Putamen (tissue), 1 donor: ENCODE results near the gene TTF2.

ENCODE experiments used
- DNase-seq: peaks from one replicate; pipeline ENCODE4 v3.0.0-alpha.2; 2016; ENCODE audit warnings: low spot score

Gene TTF2

DNA sequence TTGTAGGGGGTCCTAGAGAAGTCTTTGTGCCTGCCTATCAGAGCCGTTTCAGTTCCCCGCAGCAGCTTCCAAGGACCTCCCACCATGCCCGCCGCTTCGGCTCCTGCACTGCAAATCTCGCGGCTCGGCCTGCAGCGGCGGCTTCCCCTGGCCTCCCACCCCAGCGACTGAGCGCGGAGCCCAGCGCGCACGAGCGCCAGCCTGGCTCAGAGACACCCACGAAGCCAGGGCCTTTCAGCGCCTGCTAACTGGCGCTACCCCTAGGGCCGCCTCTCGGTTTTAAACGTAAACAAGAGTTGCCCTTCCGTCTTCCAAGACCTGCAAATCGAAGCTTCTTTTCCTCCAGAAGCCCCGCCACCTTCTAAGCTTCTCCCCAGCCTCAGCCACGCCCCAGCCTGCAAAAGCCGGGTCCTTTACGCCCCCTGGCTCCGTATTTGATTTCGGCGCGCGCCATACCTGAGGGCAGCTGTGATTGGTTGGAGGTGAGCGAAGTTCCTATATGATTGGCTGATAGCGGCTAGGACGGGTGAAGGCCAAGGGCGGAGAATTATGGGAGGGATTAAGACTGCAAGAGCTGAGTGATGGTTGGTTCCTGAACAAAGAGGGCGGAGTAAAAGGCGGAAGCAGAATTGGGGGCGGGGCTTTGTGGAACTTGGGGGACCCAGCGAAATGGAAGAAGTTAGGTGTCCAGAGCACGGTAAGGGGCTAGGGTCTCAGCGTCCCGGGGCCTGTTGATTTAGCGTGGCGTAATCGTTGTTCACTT lies at the start of gene TTF2:
Gene TTF2 (plus strand): TSS at position 649 of the 763 bp plus-strand sequence. CDS start 21 bp downstream, at position 670.
- DNase-seq = peak; percentile 97

DNA sequence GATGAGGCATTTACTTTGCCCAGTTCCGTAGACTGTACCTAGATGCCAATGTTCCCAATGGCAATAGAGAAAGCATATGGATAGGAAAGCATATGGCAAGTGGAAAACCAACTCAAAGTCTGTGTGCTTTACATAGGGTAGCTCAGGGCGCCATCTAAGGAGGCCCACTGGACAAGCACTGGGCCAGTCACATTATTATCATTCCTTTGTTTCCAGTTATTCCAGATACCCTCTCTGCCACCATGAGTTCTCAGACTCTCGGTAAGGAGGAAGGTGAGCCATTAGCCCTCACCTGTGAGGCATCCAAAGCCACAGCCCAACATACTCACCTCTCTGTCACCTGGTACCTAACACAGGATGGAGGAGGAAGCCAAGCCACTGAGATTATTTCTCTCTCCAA lies 48.8 kb upstream of the TTF2 start:
- no peak for DNase-seq

DNA sequence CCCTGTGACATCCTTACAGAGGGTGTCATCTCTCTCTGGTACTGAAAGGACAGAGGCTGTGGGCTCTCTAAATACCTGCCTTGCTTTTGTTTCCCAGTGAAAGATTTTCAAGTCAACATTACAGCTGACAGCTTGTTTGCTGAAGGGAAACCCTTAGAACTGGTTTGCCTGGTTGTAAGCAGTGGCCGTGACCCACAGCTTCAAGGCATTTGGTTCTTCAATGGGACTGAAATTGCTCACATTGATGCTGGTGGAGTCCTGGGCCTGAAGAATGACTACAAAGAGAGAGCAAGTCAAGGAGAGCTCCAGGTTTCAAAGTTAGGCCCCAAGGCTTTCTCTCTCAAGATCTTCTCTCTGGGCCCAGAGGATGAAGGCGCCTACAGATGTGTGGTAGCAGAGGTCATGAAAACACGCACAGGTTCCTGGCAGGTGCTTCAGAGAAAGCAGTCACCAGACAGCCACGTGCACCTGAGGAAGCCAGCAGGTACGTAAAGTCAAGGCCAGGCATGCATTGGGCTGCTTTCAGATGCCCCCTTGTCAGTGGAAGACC lies 46.7 kb upstream of the TTF2 start:
- DNase-seq = no peak

DNA sequence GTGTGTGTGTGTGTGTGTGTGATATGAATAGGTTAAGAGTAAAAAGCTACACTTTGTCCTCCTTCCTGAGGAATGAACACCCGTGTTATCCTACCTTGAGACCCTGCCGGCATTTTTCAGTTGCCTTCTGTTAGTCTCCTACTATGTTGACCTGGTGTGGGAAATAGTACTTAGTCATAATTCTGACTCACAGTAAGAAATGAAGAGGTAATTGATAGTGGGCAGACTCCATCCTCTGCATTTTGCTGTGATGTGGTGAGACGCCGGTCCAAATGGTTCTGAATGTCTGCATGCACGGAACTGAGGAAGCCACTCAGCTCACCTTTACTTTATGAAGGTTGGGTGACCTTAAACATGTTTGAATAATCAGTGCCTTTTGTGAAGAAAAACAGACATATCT lies 45.9 kb upstream of the TTF2 start:
- DNase-seq = no peak

DNA sequence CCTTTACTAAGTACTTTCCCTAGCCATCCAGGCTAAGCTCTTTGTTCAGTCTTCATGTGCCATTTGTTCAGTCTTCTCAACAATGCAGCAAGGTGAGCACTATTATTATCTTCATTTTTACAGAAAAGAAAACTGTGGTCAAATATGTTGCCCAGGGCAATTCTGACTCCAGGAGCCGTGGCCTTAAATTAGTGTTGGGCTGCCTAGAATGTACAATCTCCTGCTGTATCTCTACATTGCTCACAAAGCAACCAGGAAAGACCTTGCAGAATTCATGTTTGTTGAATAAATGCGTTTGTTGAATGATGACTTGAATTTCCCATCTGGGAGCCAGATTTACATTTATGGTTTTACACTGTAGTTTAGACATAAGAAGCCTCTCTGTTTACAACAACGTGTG lies 44.4 kb upstream of the TTF2 start:
- no peak for DNase-seq

DNA sequence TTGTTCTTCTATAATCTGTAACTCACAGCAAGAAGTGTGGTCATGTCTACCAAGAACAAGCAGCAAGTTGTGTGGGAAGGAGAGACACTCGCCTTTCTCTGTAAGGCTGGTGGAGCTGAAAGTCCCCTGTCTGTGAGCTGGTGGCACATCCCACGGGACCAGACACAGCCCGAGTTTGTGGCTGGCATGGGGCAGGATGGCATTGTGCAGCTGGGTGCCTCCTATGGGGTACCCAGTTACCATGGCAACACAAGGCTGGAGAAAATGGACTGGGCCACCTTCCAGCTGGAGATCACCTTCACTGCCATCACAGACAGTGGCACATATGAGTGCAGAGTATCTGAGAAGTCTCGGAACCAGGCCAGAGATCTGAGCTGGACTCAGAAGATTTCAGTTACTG lies 43.1 kb upstream of the TTF2 start:
- no peak for DNase-seq

DNA sequence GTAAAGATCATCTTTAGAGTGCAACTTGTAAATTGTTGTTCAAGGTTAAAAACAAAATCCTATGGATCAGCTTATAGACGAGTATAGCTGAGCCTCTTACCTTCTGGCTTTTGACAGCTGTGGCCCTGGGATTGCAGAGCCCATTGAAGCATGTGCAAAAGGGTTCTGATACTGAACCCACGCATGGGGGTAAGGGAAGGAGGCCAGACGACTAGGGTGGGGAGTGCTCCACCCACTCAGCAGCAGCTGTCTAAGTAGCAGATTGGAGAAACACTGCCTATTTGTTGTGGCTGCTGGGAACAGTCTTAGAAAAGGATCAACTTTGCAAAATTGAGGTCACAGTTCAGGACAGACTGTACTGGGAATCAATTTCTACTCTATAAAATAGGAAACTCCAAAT lies 42.5 kb upstream of the TTF2 start:
- no peak for DNase-seq

DNA sequence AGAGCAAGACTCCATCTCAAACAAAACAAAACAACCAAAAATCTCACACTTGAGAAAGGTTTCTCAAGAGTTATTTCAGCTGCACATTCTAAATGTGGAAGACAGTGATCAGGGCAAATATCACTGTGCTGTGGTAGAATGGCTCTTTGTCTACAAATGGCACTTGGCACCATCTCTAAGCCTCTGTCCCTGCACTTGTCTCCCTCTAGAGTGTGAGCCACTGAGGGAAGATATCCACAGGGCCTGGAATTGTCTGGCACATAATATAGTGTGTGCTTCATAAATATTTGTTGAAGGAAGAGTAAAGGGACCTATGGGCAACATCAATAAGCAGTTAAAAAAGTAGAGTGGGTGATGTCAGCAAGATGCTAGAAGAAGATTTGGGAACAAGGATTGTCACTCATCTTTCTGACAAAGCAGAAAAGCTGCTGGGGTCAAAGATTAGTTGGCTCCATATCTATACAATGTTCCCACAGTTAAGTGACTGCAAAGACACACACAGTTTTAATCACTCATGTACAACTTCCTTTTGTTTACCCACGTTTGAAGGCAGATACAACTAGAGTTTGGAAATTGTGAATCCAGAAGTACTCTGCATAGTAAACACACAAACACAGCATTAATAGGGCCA lies 39.5 kb upstream of the TTF2 start:
- peak; percentile 7 for DNase-seq

DNA sequence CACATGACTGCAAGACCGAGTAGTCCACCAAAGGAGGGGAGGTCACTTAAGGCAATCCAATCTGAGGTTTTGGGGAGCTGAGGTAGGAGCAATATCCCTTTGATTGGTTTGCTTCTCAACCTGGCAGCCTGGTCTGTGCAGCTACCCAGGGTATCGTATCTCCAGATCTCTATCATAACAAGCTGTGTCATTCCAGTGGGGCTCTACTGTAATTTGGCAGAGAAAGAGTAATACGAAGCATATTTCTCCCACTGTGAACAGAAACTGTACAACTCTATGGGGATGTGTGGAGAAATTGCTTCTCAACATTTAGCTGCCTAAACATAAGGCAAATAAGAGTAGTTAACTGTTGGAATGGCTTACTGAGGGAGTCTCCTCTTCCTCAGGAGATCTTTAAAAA lies 38.0 kb upstream of the TTF2 start:
- no peak for DNase-seq

DNA sequence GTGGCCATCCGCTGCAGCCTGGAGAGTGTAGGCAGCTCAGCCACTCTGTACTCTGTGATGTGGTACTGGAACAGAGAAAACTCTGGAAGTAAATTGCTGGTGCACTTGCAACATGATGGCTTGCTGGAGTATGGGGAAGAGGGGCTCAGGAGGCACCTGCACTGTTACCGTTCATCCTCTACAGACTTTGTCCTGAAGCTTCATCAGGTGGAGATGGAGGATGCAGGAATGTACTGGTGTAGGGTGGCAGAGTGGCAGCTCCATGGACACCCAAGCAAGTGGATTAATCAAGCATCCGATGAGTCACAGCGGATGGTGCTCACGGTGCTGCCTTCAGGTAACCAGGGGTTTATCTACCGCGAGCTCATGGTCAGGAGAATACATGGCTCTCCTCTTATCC lies 34.6 kb upstream of the TTF2 start:
- DNase-seq = no peak

DNA sequence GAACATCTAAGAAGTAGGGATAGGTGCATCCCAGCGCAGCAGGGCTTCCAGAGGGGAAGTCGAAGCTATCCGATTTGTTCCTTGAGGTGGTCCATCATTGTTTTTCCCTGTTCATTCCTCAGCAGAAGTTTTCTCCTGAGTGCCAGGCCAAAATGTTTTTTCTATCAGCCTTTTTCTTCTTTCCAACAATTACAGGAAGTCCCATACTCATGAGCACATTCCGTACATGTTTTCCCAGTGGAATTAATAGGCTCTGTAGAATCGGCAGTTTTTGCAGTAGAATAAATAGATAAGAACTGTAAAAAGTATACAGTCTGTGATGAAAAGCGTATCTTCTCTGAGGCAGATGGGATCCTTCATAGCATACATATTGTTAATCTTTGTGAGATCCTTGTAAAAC lies 33.8 kb upstream of the TTF2 start:
- no peak for DNase-seq

DNA sequence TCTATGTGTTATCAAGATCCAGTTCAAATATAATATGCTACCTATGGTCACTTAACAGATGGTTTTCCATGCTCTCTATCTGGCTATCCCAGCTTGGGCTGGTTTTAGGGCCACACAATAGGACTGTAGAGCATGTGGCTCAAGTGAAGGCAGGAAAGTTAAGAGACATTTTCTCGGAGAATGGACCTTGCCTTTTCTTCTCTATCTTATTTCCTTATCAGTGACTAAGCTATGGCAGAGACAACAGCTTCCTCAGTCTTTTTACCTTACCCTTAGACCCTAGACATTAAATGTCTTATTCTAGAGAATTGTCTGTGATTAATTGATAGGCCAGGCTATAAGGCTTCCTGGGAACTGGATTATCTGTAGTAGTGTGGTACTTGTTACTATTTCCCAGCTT lies 30.4 kb upstream of the TTF2 start:
- DNase-seq = no peak

DNA sequence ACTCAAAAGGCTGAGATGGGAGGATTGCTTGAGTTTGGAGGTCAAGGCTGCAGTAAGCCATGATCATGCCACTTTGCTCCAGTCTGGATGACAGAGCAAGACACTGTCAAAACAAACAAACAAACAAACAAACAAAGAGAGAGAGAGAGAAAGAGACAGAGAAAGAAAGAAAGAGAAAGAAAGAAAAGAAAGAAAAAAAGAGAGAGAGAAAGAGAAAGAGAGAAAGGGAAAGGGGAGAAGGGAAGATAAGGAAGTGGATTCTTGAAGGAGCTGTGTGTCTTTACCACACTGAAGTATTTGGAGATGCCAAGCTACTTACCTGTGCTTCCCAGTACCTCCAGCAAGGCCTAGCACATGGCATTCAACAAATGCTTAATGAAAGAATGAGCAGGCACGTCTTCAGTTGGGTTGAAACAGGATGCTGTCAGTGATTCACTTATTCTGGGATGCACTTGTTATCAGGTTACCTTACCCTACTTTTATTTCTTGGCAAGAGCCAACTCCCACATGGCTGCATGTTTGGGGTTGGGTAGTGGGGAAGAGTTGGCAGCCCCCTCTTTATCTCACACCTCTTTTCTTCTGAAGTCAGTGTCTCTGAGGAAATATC lies 29.8 kb upstream of the TTF2 start:
- DNase-seq = no peak

DNA sequence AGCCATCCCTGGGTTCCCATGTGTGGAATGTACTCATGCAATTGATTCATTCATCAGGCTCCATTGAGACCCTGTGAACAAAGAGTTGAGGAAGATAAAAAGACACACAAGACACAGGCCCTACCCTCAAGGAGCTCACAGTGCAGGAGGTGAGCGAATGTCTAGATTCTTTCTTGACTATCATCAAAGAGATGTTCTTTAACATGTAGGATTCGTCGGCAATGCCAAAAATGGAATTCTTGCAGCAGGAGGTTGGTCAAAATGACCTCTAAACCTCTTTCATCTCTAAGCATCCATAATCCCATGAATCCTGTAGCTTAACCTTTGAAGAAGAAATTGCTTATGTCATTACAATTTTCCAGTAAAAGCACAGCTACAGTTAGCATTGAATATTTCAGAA lies 27.9 kb upstream of the TTF2 start:
- DNase-seq = no peak

DNA sequence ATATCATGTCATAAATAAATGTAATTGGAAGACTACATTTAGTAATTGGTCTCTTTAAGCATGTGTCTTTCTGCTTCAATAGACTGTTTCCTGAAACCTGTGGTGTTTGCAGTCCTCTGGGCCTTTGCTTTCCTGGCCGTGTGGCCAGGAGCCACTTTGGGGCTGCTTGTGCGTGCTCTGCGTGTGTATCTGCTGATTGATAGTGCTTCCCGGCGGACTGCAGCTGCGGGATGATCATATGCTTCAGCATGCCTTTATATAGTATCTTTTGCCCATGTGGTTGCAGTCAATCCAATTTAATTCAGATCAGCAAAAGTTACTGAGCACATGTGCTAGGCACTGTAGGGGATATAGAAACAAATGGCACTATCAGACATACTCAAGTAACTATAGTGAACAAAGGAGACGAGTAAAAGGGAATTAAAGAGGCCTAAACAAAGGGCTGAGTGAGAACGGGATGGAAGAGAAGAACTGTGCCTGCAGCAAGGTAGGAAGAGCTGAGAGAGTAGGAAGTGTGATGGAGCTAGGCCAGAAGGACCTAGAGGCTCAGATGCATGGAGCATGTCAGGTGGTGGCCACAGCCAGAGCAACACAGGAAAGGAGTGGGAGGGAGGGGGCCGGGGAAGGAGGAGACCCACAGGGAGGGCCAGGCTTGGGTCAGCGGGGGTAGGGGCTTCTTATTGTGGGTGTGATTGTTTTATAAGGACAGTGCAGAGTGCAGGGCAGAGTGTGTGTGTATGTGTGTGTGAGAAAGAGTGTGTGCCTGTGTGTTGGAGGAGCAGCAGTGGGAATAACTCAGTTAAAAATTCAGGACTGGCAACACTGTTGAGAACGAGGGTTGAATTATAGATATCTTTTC lies 27.2 kb upstream of the TTF2 start:
- DNase-seq = no peak

DNA sequence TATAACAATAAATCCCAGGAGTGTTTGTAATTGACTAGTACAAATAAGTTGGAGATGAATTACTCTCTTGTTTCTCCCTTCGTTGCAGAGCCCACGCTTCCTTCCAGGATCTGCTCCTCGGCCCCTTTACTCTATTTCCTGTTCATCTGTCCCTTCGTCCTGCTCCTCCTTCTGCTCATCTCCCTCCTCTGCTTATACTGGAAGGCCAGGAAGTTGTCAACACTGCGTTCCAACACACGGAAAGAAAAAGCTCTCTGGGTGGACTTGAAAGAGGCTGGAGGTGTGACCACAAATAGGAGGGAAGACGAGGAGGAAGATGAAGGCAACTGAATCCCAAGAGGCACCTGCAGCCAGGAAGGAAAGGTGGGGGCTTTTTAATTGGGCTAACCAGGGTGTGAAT lies 26.4 kb upstream of the TTF2 start:
- no peak for DNase-seq

DNA sequence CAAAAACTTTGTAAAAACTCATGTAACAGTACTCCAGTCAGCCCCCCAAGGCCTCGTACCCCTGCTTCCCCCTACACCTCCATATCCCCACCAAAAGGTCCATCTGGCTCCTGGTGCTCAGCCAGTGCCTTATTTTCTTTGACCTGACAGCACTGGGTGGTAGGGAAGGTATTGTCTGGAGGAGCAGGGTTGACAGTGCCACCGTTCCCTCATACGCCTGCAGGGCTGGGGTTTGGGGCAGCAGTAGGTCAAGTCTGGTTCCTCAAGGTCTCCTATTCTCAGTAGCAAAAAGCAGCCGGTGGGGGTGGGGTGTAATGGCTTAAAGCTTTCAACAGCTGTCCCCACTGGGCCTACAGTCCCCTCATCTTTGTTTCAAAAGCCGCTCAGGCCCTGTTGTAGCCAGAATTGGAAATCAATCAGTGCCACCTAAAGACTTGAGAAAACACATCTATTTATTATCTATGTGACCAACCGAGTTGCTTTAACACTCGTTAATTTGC lies 25.3 kb upstream of the TTF2 start:
- no peak for DNase-seq

DNA sequence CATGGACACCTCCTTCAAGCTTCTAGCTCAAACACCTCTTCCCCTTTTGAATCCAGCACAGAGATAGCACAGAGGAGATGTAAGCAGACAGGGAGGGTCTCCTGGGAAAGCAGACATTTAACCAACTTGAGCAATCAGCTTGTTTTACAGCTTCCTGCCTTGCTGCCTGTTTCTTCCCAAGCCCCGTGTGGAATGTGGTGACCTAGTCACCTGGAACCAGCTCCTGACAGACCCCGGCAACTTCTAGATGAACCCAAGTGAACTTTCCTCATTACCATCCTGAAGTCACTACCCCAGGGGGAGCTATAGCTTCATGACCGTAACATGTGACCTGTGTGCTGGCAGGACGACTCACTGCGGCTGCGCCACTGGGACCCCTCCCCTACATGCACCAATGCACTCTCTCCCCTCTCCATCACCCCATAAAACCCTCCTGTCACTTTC lies 24.1 kb upstream of the TTF2 start:
- no peak for DNase-seq

DNA sequence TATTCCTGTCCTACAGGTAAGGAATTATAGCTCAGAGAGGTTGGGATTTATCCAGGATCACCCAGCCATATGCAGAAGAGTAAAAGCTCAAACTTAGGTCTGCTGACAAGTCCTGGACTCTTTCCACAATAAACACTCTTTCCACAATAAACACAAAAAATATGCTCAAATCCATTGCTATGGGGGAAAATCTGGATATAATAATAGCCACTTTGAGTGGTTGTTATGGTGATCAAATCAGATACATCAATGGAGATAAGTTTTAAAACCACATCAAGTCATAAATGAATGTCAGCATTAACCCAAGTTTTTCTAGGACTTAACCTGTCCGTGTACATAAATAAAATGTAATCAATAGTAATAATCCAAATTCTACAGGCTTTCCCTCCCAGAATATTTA lies 22.3 kb upstream of the TTF2 start:
- no peak for DNase-seq

DNA sequence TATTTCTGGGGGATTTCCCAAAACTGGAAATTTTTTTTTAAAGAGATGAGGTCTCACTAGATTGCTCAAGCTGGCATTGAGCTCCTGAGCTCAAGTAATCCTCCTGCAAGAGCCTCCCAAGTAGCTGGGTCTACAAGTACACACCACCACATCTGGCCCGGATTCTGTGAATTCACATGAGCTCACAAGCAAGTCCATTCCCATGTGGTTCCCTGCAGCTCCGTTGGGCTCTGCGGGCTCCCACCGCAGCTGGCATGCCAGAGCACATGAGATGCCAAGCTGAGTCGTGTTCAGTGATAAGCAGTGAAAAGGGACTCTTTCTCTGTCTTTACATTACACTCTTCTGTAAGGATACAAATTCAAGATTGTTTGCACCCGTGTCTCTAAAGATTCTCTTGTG lies 21.9 kb upstream of the TTF2 start:
- DNase-seq = no peak

DNA sequence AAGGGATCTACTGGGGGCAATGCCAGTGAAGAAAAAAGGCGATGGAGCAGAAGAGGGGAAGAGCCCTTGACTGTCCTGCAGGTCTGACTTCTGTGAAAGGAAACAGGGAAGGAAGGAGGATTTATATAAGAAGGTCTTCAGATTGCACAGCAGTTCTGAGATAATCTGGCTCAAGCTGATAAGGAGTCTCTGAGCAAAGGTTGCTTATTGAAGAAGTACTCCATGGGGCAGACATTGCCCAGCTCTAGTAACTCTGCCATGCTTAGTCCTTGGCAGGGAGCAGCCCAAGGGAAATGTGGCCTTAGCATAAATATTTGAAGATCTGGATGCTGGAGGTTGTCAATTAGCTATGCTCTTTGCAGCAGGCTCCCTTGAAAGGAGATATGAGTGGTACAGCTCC lies 15.9 kb upstream of the TTF2 start:
- no peak for DNase-seq

DNA sequence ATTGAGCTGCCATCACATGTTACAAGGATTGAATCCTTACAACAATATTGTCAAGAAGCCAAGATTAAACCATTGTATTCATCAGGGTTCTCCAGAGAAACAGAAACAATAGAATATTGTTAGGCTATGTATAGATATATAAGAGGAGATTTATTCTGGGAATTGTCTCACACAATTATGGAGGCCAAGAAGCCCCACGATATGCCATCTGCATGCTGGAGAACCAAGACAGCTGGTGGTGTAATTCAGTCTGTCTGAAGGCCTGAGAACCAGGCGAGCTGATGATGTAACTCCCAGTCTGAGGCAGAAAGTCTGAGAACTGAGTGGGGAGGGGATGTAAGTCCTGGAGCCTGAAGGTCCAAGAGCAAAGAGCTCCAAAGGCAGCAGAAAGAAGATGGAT lies 14.5 kb upstream of the TTF2 start:
- no peak for DNase-seq
